ENCODE data around the gene KCNH1.

- TF ChIP-seq MYC (IDR thresholded peaks at IDR 0.05; ENCODE audit: low read depth, low read length) (no peak), MYC (CRISPR knock-in tag; IDR thresholded peaks at IDR 0.05; ENCODE audit: borderline replicate concordance, low read depth) (no peak), JUN (IDR thresholded peaks at IDR 0.05; ENCODE audit: borderline replicate concordance, low read depth, low read length) (no peak), JUN (CRISPR knock-in tag; IDR thresholded peaks at IDR 0.05; ENCODE audit: borderline replicate concordance) (no peak), ZNF12 (CRISPR knock-in tag; IDR thresholded peaks at IDR 0.05) (no peak), ZBTB11 (CRISPR knock-in tag; IDR thresholded peaks at IDR 0.05) (no peak), FOXO4 (CRISPR knock-in tag; IDR thresholded peaks at IDR 0.05) (no peak), FOS (IDR thresholded peaks at IDR 0.05; ENCODE audit: extremely low read depth, insufficient read length) (no peak), KDM1A (IDR thresholded peaks at IDR 0.05) (no peak), ARID1B (IDR thresholded peaks at IDR 0.05) (no peak)
Measured at GRCh38 chr1:210898473-210898872, 235.5 kb downstream of the KCNH1 start.
